ENCODE measurements around the gene PRPF8. TPM values are rescaled to one million over a fixed set of nuclear protein-coding genes. Genes with fewer than 3 reads are reported as not detected.
A peak's percentile ranks its signal among the peaks of the same experiment; 100 is the strongest.

Gene PRPF8
- total RNA-seq, 4 donors from 2014 or later, result 186 to 341 (median 220) TPM

DNA sequence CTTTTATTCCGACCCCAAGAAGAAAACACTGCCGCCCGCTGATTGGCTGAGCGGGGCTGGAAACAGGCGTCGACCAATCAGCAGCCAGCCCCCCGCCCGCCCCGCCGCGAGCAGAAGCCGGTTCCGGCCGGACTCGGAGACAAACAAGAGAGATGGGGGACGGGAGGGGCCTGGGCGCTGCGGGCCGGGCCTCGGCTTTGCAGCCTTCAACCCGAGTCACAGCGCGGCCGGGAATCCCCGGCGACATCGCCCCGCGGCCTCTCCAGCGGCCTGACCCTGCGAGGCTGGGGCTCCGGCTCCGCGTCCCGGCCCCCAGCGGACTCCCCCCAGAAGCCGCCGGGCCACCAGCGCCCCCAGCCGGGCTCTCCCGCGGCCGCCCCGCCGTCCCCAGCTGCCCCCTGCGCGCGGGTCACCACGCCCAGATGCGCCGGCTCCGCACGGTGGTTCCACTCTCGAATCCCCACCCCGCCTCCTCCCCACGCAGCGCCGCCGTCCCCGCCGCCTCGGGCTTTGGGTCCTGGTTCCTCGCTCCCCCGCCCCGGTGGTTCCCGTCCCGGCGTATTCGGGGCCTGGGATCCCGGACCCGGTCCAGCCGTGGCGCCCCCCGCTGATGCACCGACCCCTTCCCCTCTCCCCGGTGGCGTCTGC, 55.7 kb downstream of the PRPF8 start:
- Histone ChIP-seq H3K4me1 (peaks cover 48% of the 10 kb centered on the region), H3K9me3 (no peaks in the 10 kb centered on the region), H3K27ac (peak overlapping the region; percentile 86), H3K4me3 (peak overlapping the region; percentile 86), H3K36me3 (no peaks in the 10 kb centered on the region), H3K27me3 (no peaks in the 10 kb centered on the region)
- peak; percentile 96 to 98 for DNase-seq (ENCODE audit: low spot score in 2 of 2)
- TF ChIP-seq, protein P1, sequence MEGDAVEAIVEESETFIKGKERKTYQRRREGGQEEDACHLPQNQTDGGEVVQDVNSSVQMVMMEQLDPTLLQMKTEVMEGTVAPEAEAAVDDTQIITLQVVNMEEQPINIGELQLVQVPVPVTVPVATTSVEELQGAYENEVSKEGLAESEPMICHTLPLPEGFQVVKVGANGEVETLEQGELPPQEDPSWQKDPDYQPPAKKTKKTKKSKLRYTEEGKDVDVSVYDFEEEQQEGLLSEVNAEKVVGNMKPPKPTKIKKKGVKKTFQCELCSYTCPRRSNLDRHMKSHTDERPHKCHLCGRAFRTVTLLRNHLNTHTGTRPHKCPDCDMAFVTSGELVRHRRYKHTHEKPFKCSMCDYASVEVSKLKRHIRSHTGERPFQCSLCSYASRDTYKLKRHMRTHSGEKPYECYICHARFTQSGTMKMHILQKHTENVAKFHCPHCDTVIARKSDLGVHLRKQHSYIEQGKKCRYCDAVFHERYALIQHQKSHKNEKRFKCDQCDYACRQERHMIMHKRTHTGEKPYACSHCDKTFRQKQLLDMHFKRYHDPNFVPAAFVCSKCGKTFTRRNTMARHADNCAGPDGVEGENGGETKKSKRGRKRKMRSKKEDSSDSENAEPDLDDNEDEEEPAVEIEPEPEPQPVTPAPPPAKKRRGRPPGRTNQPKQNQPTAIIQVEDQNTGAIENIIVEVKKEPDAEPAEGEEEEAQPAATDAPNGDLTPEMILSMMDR (IDR thresholded peaks at IDR 0.05), result peak; percentile 9 to 32
- TF ChIP-seq POLR2AphosphoS5 (IDR thresholded peaks at IDR 0.05), result no peak
- peak in 1 of 2 donors; percentile 8 for TF ChIP-seq POLR2A (IDR thresholded peaks at IDR 0.05)
- no peak for TF ChIP-seq EP300 (IDR thresholded peaks at IDR 0.05)
- WGBS, result 0% methylated on average over 2 of the region's 77 CpGs

DNA sequence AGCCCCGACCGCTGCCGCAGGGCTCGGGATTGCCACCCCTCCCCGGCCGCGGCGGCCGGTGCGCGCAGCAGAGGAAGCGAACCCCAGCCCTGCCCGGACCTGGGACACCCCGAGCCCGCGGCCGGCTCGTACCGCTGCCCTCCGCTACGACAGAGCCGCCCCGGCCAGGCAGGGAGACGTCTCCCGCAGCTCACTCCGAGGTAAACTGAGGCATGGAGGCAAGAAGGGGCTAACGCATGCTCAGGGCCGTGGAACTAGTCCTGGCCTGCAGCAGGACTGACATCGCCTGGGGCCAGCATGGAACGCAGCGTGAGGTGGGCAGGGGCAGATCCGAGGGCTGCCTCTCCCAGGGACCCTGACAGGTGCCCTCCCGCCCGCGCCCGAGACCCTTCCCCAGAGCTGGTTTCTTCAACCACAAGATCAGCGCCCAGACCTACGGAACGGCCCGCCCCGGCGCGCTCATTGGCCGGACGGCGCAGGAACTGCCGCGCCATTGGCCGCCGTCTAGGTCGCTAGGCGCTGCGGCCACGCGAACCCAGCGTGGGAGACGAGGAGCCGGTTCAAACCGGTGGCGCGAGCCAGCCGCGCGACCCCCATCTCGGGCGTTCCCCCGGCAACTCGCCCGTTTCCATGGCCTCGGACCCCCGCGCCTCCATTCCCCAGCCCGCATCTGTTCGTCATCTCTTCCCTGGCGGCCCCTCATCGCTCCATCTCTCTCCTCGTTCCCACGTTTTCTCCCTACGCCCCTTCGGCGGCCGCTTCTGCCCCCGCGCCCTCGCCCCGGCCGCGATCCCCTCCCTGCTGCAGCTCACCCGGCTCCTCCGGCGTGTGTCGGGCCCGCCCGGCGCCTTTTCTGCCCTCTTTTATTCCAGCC, 56.4 kb downstream of the PRPF8 start, which contains the start of gene SLC43A2:
SLC43A2 (minus strand) TSS at position 853 of the 874 bp plus-strand sequence. CDS start 960 bp downstream, outside the sequence.
- peaks cover 48% of the 10 kb centered on the region for H3K4me1 ChIP-seq
- H3K27me3 ChIP-seq, result no peaks in the 10 kb centered on the region
- H3K27ac ChIP-seq, result peak within 1 kb of the TSS; percentile 86
- DNase-seq (ENCODE audit: low spot score in 2 of 2), result peak in 1 of 2 donors; percentile 84
- no peaks in the 10 kb centered on the region for H3K36me3 ChIP-seq
- H3K9me3 ChIP-seq, result no peaks in the 10 kb centered on the region
- H3K4me3 ChIP-seq, result peak within 1 kb of the TSS; percentile 86
- TF ChIP-seq EP300 (IDR thresholded peaks at IDR 0.05) (no peak), POLR2A (IDR thresholded peaks at IDR 0.05) (peak in 1 of 2 donors; percentile 36), POLR2AphosphoS5 (IDR thresholded peaks at IDR 0.05) (peak in 1 of 3 donors; percentile 4)
- TF ChIP-seq, protein P1 (IDR thresholded peaks at IDR 0.05), result no peak
- under 1% methylated on average over 40 of the region's 95 CpGs for WGBS

DNA sequence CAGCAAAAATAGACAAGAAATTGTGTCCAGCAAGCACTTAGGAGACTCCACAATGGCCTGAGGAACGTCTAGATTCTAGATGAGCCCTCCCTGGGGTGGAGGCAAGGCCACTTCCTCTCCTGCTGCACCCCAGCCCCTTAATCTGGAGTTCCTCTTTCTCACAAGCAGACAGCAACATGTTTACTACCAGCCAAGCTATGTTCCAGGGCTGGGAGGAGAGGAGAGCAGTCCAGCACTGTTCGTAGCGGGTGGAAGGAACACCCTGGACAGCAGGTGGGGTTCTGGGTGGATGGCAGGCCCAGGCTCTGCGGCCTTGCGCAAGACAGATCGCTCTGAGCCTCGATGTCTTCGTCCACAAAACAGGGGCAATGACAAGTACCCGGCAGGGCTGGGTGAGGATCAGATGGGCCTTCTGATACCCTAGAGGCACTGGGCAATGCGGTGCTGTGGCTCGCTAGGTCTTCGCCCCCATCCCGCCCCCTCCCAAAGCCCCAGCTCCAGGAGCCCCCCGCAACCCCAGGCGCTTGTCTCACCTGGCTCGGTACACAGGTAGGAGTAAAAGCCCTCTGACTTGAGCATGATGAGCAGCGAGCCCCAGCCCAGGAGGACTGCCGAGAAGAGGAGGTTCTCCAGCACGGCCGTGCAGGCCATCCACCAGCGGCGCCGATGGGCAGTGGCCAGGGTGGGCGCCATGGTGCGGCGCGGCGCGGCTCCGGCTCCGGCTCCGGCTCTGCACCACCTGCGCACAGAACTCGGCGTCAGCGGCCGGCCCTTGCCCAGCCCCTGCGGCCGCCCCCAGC, 57.3 kb downstream of the PRPF8 start:
- no peaks in the 10 kb centered on the region for H3K36me3 ChIP-seq
- no peaks in the 10 kb centered on the region for H3K9me3 ChIP-seq
- H3K27me3 ChIP-seq, result no peaks in the 10 kb centered on the region
- 22% methylated on average over 31 of the region's 39 CpGs for WGBS
- no peak for DNase-seq (ENCODE audit: low spot score in 2 of 2)
- H3K27ac ChIP-seq, result peak overlapping the region; percentile 86
- peaks cover 48% of the 10 kb centered on the region for H3K4me1 ChIP-seq
- peak overlapping the region; percentile 86 for H3K4me3 ChIP-seq
- TF ChIP-seq POLR2AphosphoS5 (IDR thresholded peaks at IDR 0.05), result no peak
- TF ChIP-seq, protein P1 (IDR thresholded peaks at IDR 0.05), result no peak
- TF ChIP-seq POLR2A (IDR thresholded peaks at IDR 0.05), result peak in 1 of 2 donors; percentile 29
- no peak for TF ChIP-seq EP300 (IDR thresholded peaks at IDR 0.05)

DNA sequence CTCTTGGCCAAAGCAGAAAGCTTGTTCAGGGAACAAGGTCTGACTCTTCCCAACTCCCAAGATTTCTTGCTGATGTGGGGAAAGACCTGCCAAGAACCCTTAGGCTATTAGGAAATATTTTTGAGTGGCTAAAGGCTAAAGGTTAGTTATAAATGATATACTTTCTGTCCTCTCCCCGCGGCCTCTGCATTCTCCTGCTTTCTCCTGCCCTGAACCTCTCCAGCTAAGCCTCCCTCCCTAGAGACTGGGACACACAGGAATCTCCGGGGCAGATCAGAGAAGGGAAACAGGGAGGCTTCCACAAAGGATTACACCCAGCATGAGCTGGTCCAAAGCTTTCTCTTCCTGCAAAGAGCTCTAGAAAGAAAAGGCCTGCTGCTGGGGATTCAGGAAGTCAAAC, 58.3 kb downstream of the PRPF8 start:
- Histone ChIP-seq H3K27ac (peak overlapping the region; percentile 1), H3K36me3 (no peaks in the 10 kb centered on the region), H3K4me1 (peaks cover 48% of the 10 kb centered on the region), H3K4me3 (no peak overlapping the region), H3K27me3 (no peaks in the 10 kb centered on the region), H3K9me3 (no peaks in the 10 kb centered on the region)
- no peak for TF ChIP-seq POLR2AphosphoS5 (IDR thresholded peaks at IDR 0.05)
- TF ChIP-seq, protein P1 (IDR thresholded peaks at IDR 0.05), result no peak
- TF ChIP-seq EP300 (IDR thresholded peaks at IDR 0.05), result no peak
- TF ChIP-seq POLR2A (IDR thresholded peaks at IDR 0.05), result no peak
- DNase-seq (ENCODE audit: low spot score in 2 of 2), result no peak
- 56% methylated on average over 3 of the region's 3 CpGs for WGBS
